ENCODE results near the gene VSTM1. TPM values are rescaled to one million over a fixed set of nuclear protein-coding genes. Genes with fewer than 3 reads are reported as not detected.

The VSTM1 gene
- total and polyA plus RNA-seq, 2 of the 8 experiments (the other 6 are each of a cell fraction or from before 2014, with no cell fraction given) = 0.12 to 0.65 TPM

- TF ChIP-seq RFX5 (IDR thresholded peaks at IDR 0.05; ENCODE audit: borderline replicate concordance, low read depth, low read length) (no peak), TAF1 (IDR thresholded peaks at IDR 0.05; ENCODE audit: low read depth, low read length) (no peak), SIX5 (IDR thresholded peaks at IDR 0.05; ENCODE audit: low read depth, low read length) (no peak), BACH1 (IDR thresholded peaks at IDR 0.05; ENCODE audit: low read length) (no peak)
These were observed 49.8 kb downstream of the VSTM1 start (continued) for GRCh38 chr19:54013866-54014265.
